Measurements from ENCODE around the gene VRTN.

The VRTN gene

DNA sequence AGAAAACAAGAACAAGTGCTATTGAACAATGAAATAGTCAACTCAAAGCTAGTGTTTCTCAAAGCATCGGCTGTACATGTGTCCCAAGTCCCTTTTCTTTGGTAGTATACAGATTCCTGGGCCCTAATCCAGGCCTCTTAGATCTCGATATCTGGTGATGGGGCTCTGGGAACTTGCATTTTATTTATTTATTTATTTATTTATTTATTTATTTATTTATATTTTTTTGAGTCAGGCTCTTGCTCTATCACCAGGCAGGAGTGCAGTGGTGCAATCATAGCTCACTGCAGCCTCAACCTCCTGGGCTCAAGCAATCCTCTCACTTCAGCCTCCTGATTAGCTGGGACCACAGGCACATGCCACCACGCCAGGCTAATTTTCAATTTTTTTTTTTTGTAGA lies 60.6 kb downstream of the VRTN start:
- Histone ChIP-seq H3K4me1 (ENCODE audit: insufficient read depth, low read length, poor library complexity, severe bottlenecking) (no peaks in the 10 kb centered on the region), H3F3A (ENCODE audit: low read depth) (no peaks in the 10 kb centered on the region), H3K9ac (ENCODE audit: low read depth, low read length, poor library complexity, severe bottlenecking) (no peak overlapping the region), H3K4me3 (ENCODE audit: low read length, poor library complexity, severe bottlenecking) (no peak overlapping the region), H3K36me3 (ENCODE audit: insufficient read depth, low read length) (no peaks in the 10 kb centered on the region), H4K20me1 (ENCODE audit: insufficient read depth, low read length, poor library complexity, severe bottlenecking) (no peaks in the 10 kb centered on the region), H3K9me2 (replicated peaks; ENCODE audit: low read depth, low read length) (no peaks in the 10 kb centered on the region), H3K4me2 (ENCODE audit: low read depth, low read length, poor library complexity, severe bottlenecking) (no peak overlapping the region), H3K79me2 (ENCODE audit: insufficient read depth, low read length) (no peaks in the 10 kb centered on the region), H3K9me3 (ENCODE audit: insufficient read depth, low read depth, low read length) (no peaks in the 10 kb centered on the region), H3K27me3 (ENCODE audit: insufficient read depth, low read length, poor library complexity, severe bottlenecking) (no peaks in the 10 kb centered on the region), H2AFZ (ENCODE audit: low read length) (no peak overlapping the region)
- TF ChIP-seq, protein P1, sequence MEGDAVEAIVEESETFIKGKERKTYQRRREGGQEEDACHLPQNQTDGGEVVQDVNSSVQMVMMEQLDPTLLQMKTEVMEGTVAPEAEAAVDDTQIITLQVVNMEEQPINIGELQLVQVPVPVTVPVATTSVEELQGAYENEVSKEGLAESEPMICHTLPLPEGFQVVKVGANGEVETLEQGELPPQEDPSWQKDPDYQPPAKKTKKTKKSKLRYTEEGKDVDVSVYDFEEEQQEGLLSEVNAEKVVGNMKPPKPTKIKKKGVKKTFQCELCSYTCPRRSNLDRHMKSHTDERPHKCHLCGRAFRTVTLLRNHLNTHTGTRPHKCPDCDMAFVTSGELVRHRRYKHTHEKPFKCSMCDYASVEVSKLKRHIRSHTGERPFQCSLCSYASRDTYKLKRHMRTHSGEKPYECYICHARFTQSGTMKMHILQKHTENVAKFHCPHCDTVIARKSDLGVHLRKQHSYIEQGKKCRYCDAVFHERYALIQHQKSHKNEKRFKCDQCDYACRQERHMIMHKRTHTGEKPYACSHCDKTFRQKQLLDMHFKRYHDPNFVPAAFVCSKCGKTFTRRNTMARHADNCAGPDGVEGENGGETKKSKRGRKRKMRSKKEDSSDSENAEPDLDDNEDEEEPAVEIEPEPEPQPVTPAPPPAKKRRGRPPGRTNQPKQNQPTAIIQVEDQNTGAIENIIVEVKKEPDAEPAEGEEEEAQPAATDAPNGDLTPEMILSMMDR (conservative IDR thresholded peaks at IDR 0.05; ENCODE audit: low read length): no peak
- no peak for TF ChIP-seq EZH2phosphoT487 (IDR thresholded peaks at IDR 0.05; ENCODE audit: borderline replicate concordance)

DNA sequence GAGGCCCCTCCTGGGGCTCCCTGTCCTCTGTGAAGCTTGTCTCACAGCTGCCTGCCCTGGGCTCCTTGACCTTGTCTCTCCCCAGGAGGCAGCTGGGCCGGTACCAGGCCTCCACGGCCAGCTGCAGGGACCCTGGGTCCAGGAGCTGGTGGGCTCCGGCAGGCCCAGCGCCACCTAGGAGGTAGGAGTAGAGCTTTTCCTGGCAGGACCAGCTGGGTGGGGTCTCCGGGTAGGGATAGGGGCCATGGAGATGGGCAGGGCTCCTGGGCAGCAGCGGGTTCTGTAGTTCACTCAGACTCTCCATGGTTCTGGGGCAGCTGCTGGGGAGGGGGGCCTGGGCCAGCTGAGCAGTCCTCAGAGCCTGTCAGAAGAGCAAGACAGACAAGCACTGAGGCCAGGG lies 61.2 kb downstream of the VRTN start:
- Histone ChIP-seq H3K4me1 (ENCODE audit: insufficient read depth, low read length, poor library complexity, severe bottlenecking) (no peaks in the 10 kb centered on the region), H3K36me3 (ENCODE audit: insufficient read depth, low read length) (no peaks in the 10 kb centered on the region), H3K27me3 (ENCODE audit: insufficient read depth, low read length, poor library complexity, severe bottlenecking) (no peaks in the 10 kb centered on the region), H3K79me2 (ENCODE audit: insufficient read depth, low read length) (no peaks in the 10 kb centered on the region), H2AFZ (ENCODE audit: low read length) (no peak overlapping the region), H4K20me1 (ENCODE audit: insufficient read depth, low read length, poor library complexity, severe bottlenecking) (no peaks in the 10 kb centered on the region), H3K9ac (ENCODE audit: low read depth, low read length, poor library complexity, severe bottlenecking) (no peak overlapping the region), H3K4me2 (ENCODE audit: low read depth, low read length, poor library complexity, severe bottlenecking) (no peak overlapping the region), H3F3A (ENCODE audit: low read depth) (no peaks in the 10 kb centered on the region), H3K9me3 (ENCODE audit: insufficient read depth, low read depth, low read length) (no peaks in the 10 kb centered on the region), H3K4me3 (ENCODE audit: low read length, poor library complexity, severe bottlenecking) (no peak overlapping the region), H3K9me2 (replicated peaks; ENCODE audit: low read depth, low read length) (no peaks in the 10 kb centered on the region)
- no peak for TF ChIP-seq EZH2phosphoT487 (IDR thresholded peaks at IDR 0.05; ENCODE audit: borderline replicate concordance)
- TF ChIP-seq, protein P1 (conservative IDR thresholded peaks at IDR 0.05; ENCODE audit: low read length): no peak
